H1 (cell line): ENCODE results near the gene ADGRL3. TPM values are rescaled to one million over a fixed set of nuclear protein-coding genes. Genes with fewer than 3 reads are reported as not detected.
"Not testable (repeated sequence)": the region's sequence is repeated elsewhere in the genome, so short reads cannot be mapped to it uniquely, and the experiment has no call there.

Source experiments
- CTCF ChIA-PET: fragments of 300-600 bp; sonication (Branson Sonifier 250); formaldehyde crosslinking; loops from one replicate; lab custom pipeline; 2021; ENCODE audit not compliant: partially characterized antibody; lab: Charles Lee
- POLR2A ChIA-PET: fragments of 300-600 bp; sonication (Branson Sonifier 250); formaldehyde crosslinking; loops from one replicate; lab custom pipeline; 2021; ENCODE audit warnings: inconsistent platforms; ENCODE audit not compliant: partially characterized antibody; lab: Charles Lee
- DNase-seq, 2 experiments: peaks; one replicate each; pipeline versions ENCODE4 v3.0.0 to v3.0.0-alpha.2; 2010 to 2022; ENCODE audit warnings: low spot score in 2 of 2, low read depth in 1 of 2, mixed read lengths in 1 of 2
- FAIRE-seq: peaks from 2 replicates; lab custom pipeline; 2011; peaks lifted over from hg19 to GRCh38; lab: Jason Lieb, UNC
- H2AFZ ChIP-seq: 2 replicates; pipeline ENCODE4 v1.8.1; 2012; ENCODE audit warnings: low read length, inconsistent platforms
- H2AK5ac ChIP-seq: 2 replicates; pipeline ENCODE4 v1.6.1; 2013; ENCODE audit warnings: low read depth, low read length
- H2BK120ac ChIP-seq: replicated peaks from 2 replicates; pipeline ENCODE3; 2013; ENCODE audit warnings: low read depth, low read length, inconsistent platforms
- H2BK12ac ChIP-seq: 2 replicates; pipeline ENCODE4 v1.6.1; 2013; ENCODE audit warnings: low read depth, low read length
- H2BK15ac ChIP-seq: 2 replicates; pipeline ENCODE4 v1.6.1; 2013; ENCODE audit warnings: low read length
- H2BK20ac ChIP-seq: 2 replicates; pipeline ENCODE4 v1.6.1; 2013; ENCODE audit warnings: low read length
- H2BK5ac ChIP-seq: 2 replicates; pipeline ENCODE4 v1.6.1; 2013; ENCODE audit warnings: low read depth, low read length
- H3K14ac ChIP-seq: 2 replicates; pipeline ENCODE4 v1.6.1; 2013; ENCODE audit warnings: inconsistent platforms; ENCODE audit not compliant: insufficient read length
- H3K18ac ChIP-seq: 2 replicates; pipeline ENCODE4 v1.6.1; 2013; ENCODE audit warnings: low read length; ENCODE audit errors: extremely low read depth
- H3K23ac ChIP-seq: 2 replicates; pipeline ENCODE4 v1.6.1; 2013; ENCODE audit warnings: inconsistent platforms; ENCODE audit not compliant: insufficient read length
- H3K23me2 ChIP-seq: 2 replicates; pipeline ENCODE4 v1.6.1; 2013; ENCODE audit warnings: low read depth, low read length
- H3K27ac ChIP-seq: 2 replicates; pipeline ENCODE4 v1.6.1; 2011; ENCODE audit warnings: low read depth, low read length, inconsistent platforms
- H3K27me3 ChIP-seq, 4 experiments: replicated peaks in 1 of 4; 1 replicate in 1 of 4; 2 replicates in 3 of 4; pipeline versions ENCODE4 v1.6.1 to v1.8.1; 2011 to 2013; ENCODE audit warnings: low read length in 3 of 4, mild to moderate bottlenecking in 3 of 4, inconsistent platforms in 2 of 4, mixed read lengths in 2 of 4, moderate library complexity in 1 of 4; ENCODE audit not compliant: control insufficient read depth in 3 of 4, insufficient read depth in 3 of 4; ENCODE audit errors: extremely low read depth in 1 of 4
- H3K36me3 ChIP-seq, 4 experiments: 2 replicates each; pipeline versions ENCODE4 v1.6.1 to v1.8.1; 2011 to 2013; ENCODE audit warnings: mild to moderate bottlenecking in 4 of 4, low read length in 3 of 4, moderate library complexity in 2 of 4, control low read depth in 1 of 4, inconsistent platforms in 1 of 4; ENCODE audit not compliant: insufficient read depth in 4 of 4, control insufficient read depth in 2 of 4
- H3K4ac ChIP-seq: replicated peaks from 2 replicates; pipeline ENCODE3; 2013; ENCODE audit warnings: low read length, low read depth, mixed read lengths, inconsistent platforms; ENCODE audit not compliant: insufficient read length
- H3K4me1 ChIP-seq, 4 experiments: replicated peaks in 1 of 4; 1 replicate in 1 of 4; 2 replicates in 3 of 4; pipeline versions ENCODE4 v1.6.1 to v1.8.1; 2011 to 2013; ENCODE audit warnings: low read length in 3 of 4, inconsistent platforms in 2 of 4, mixed read lengths in 1 of 4; ENCODE audit not compliant: insufficient read depth in 4 of 4, control insufficient read depth in 3 of 4
- H3K4me2 ChIP-seq, 2 experiments: 2 replicates each; pipeline versions ENCODE4 v1.6.1 to v1.8.1; 2011 to 2013; ENCODE audit warnings: low read depth in 2 of 2, low read length in 2 of 2, control low read depth in 1 of 2, inconsistent platforms in 1 of 2, mild to moderate bottlenecking in 1 of 2; ENCODE audit not compliant: insufficient read depth in 1 of 2
- H3K4me3 ChIP-seq, 4 experiments: fragments of 200-600, 300-600 bp in 1 of 4; sonication (generic), shearing (Covaris generic), sonication (Bioruptor Twin) in 1 of 4; 2 replicates each; pipeline versions ENCODE4 v1.5.1 to v1.8.1; 2011 to 2016; ENCODE audit warnings: low read length in 4 of 4, low read depth in 3 of 4, control low read depth in 2 of 4, inconsistent platforms in 2 of 4, mild to moderate bottlenecking in 2 of 4, mixed read lengths in 1 of 4, moderate library complexity in 1 of 4; ENCODE audit not compliant: insufficient read depth in 2 of 4; ENCODE audit errors: extremely low read depth in 1 of 4
- H3K56ac ChIP-seq: replicated peaks from 2 replicates; pipeline ENCODE3; 2013; ENCODE audit warnings: low read depth, mild to moderate bottlenecking, mixed read lengths, low read length, inconsistent platforms; ENCODE audit not compliant: insufficient read length
- H3K79me1 ChIP-seq: 2 replicates; pipeline ENCODE4 v1.6.1; 2013; ENCODE audit warnings: low read depth, low read length, control low read depth
- H3K79me2 ChIP-seq, 2 experiments: 2 replicates each; pipeline versions ENCODE4 v1.6.1 to v1.8.1; 2012 to 2013; ENCODE audit warnings: low read length in 2 of 2, mild to moderate bottlenecking in 2 of 2, inconsistent platforms in 1 of 2; ENCODE audit not compliant: insufficient read depth in 2 of 2, control insufficient read depth in 1 of 2
- H3K9ac ChIP-seq, 4 experiments: replicated peaks in 1 of 4; 1 replicate in 1 of 4; 2 replicates in 3 of 4; pipeline versions ENCODE4 v1.6.1 to v1.8.1; 2011 to 2013; ENCODE audit warnings: low read depth in 3 of 4, low read length in 3 of 4, control low read depth in 2 of 4, mild to moderate bottlenecking in 2 of 4, moderate library complexity in 2 of 4, inconsistent platforms in 1 of 4; ENCODE audit errors: extremely low read depth in 1 of 4
- H3K9me3 ChIP-seq, 2 experiments: 2 replicates each; pipeline versions ENCODE4 v1.6.1 to v1.8.1; 2012 to 2013; ENCODE audit warnings: mild to moderate bottlenecking in 2 of 2, moderate library complexity in 2 of 2, control low read depth in 1 of 2, inconsistent platforms in 1 of 2, low read depth in 1 of 2, low read length in 1 of 2, mixed read lengths in 1 of 2; ENCODE audit not compliant: insufficient read depth in 2 of 2
- H4K20me1 ChIP-seq, 2 experiments: replicated peaks in 1 of 2; 2 replicates each; pipeline versions ENCODE3 to v1.8.1; 2011 to 2013; ENCODE audit warnings: inconsistent platforms in 2 of 2, low read length in 2 of 2, mild to moderate bottlenecking in 1 of 2; ENCODE audit not compliant: insufficient read depth in 2 of 2, control insufficient read depth in 1 of 2
- H4K5ac ChIP-seq: 2 replicates; pipeline ENCODE4 v1.6.1; 2013; ENCODE audit warnings: low read length, low read depth, mixed read lengths, inconsistent platforms; ENCODE audit not compliant: insufficient read length
- H4K8ac ChIP-seq: 2 replicates; pipeline ENCODE4 v1.8.0; 2013; ENCODE audit warnings: mild to moderate bottlenecking, moderate library complexity, low read length, inconsistent platforms; ENCODE audit not compliant: insufficient read depth; ENCODE audit errors: extremely low read depth
- H4K91ac ChIP-seq: replicated peaks from 2 replicates; pipeline ENCODE3; 2013; ENCODE audit warnings: low read length, mixed read lengths, inconsistent platforms; ENCODE audit not compliant: insufficient read length
- RBBP5 ChIP-seq: IDR thresholded peaks from 2 replicates; pipeline ENCODE4 v1.7.1; 2012; ENCODE audit warnings: low read depth, mild to moderate bottlenecking, inconsistent platforms, low read length, moderate library complexity, borderline replicate concordance
- WGBS, 2 experiments: shearing (Covaris generic) in 1 of 2; methylation state at CpG; one replicate each; pipeline versions ENCODE4 v1.1.6 to v1.1.7; 2013 to 2015; ENCODE audit warnings: low lambda C conversion rate in 2 of 2, mixed read lengths in 2 of 2, inconsistent platforms in 1 of 2, low coverage in 1 of 2, missing lambda C conversion rate in 1 of 2; ENCODE audit not compliant: insufficient replicate concordance in 2 of 2, insufficient coverage in 1 of 2, insufficient read length in 1 of 2; ENCODE audit errors: extremely low coverage in 1 of 2, missing lambda C conversion rate in 1 of 2; 5-methylcytosine and 5-hydroxymethylcytosine counted together
- polyA plus RNA-seq, 7 experiments: library from polyadenylated mRNA; depleted of rRNA in 3 of 7; stranded (reverse) in 5 of 7; unstranded in 2 of 7; fragments of >200 nt in 5 of 7; fragments of 200-250 nt in 2 of 7; gene quantifications; 1 replicate in 5 of 7; 2 replicates in 1 of 7; 4 replicates in 1 of 7; pipeline versions ENCODE4 v1.2.1 to v1.2.3, GENCODE V29; 2011 to 2013; ENCODE audit warnings: missing spikeins in 2 of 7, mixed read lengths in 2 of 7
- total RNA-seq: library from RNA; stranded (reverse); fragmentation: NEBNext Ultra II Directional; extraction: Animal tissue kit (Norgen Biotek cat#: 25700); gene quantifications from 2 replicates; pipeline ENCODE4 v1.2.1, GENCODE V29; 2021

Gene ADGRL3
- total and polyA plus RNA-seq, 2 of the 8 experiments (the other 6 are each of a cell fraction or from before 2014, with no cell fraction given): 6.6 to 13.0 TPM

DNA sequence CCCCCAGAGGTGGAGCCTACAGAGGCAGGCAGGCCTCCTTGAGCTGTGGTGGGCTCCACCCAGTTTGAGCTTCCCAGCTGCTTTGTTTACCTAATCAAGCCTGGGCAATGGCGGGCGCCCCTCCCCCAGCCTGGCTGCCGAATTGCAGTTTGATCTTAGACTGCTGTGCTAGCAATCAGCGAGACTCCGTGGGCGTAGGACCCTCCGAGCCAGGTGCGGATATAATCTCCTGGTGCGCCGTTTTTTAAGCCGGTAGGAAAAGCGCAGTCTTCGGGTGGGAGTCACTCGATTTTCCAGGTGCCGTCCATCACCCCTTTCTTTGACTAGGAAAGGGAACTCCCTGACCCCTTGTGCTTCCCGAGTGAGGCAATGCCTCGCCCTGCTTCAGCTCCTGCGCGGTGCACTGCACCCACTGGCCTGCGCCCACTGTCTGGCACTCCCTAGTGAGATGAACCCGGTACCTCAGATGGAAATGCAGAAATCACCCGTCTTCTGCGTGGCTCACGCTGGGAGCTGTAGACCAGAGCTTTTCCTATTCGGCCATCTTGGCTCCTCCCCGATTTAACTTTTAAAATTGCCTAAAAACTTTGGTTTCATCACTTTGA is 446.7 kb downstream of the ADGRL3 start:
- POLR2A ChIA-PET: interaction anchor here (0.9 kb wide), 1 partner anchor 12 kb away, joined by 3 read pairs; no protein-coding TSS in a partner anchor
- H3K4ac ChIP-seq, H3K56ac ChIP-seq, CTCF ChIA-PET, H2AFZ ChIP-seq, H2BK120ac ChIP-seq, H3K79me2 ChIP-seq, H4K91ac ChIP-seq, H2BK12ac ChIP-seq, H3K27me3 ChIP-seq, H3K23me2 ChIP-seq, H3K4me1 ChIP-seq, H4K8ac ChIP-seq, H3K14ac ChIP-seq, H4K20me1 ChIP-seq, H2BK5ac ChIP-seq, FAIRE-seq, H4K5ac ChIP-seq, H2BK20ac ChIP-seq, H3K36me3 ChIP-seq, H3K23ac ChIP-seq, H3K79me1 ChIP-seq, H3K9me3 ChIP-seq, H2AK5ac ChIP-seq, H2BK15ac ChIP-seq: not testable (repeated sequence)
- 91% methylated on average over 26 of the region's 26 CpGs; no CpG with 5 or more reads in 1 of the 2 experiments for WGBS, 2 experiments
- Histone ChIP-seq H3K18ac (peak overlapping the region; percentile 32; the same call in 1 of the 2 replicates), H3K4me3 (peak overlapping the region in 2 of 4 experiments; percentile 1 to 17; a peak in 2 of 8 replicates), H3K9ac (peak overlapping the region in 1 of 4 experiments; percentile 40; a peak in 3 of 7 replicates), H3K4me2 (peak overlapping the region; percentile 29 to 45; a peak in 3 of 4 replicates), H3K27ac (peak overlapping the region; percentile 45; the same call in 1 of the 2 replicates)
- DNase-seq: peak in 1 of 2 experiments; percentile 69
- peak; percentile 39; the same call in 1 of the 2 replicates for TF ChIP-seq RBBP5
